MM.1S (cell line): Measurements from ENCODE around the gene DDX24.

ENCODE experiments used
- DNase-seq: peaks from one replicate; pipeline ENCODE4 v3.0.0-alpha.2; 2015
- H2AFZ ChIP-seq: fragments of 300-600 bp; sonication (generic); 2 replicates; pipeline ENCODE4 v1.6.0; 2016; ENCODE audit warnings: antibody characterized with exemption, low read length
- H3F3A ChIP-seq: fragments of 300-600 bp; sonication (generic); 2 replicates; pipeline ENCODE4 v1.6.1; 2016; ENCODE audit warnings: mild to moderate bottlenecking, antibody characterized with exemption, low read length, moderate library complexity, mixed read lengths; ENCODE audit not compliant: insufficient read depth
- H3K27ac ChIP-seq: fragments of 300-600 bp; sonication (generic); 2 replicates; pipeline ENCODE4 v1.5.1; 2016; ENCODE audit warnings: mild to moderate bottlenecking, low read length
- H3K27me3 ChIP-seq: fragments of 300-600 bp; sonication (generic); replicated peaks from 2 replicates; pipeline ENCODE4 v1.6.0; 2016; ENCODE audit warnings: low read length; ENCODE audit not compliant: insufficient read depth
- H3K36me3 ChIP-seq: fragments of 300-600 bp; sonication (generic); replicated peaks from 2 replicates; pipeline ENCODE4 v1.6.1; 2016; ENCODE audit warnings: mild to moderate bottlenecking, low read length, mixed read lengths; ENCODE audit not compliant: insufficient read depth
- H3K4me1 ChIP-seq: fragments of 300-600 bp; sonication (generic); 2 replicates; pipeline ENCODE4 v1.6.1; 2016; ENCODE audit warnings: low read length, mixed read lengths
- H3K4me2 ChIP-seq: fragments of 300-600 bp; sonication (generic); 2 replicates; pipeline ENCODE4 v1.6.0; 2016; ENCODE audit warnings: low read depth, low read length
- H3K4me3 ChIP-seq: fragments of 300-600 bp; sonication (generic); 2 replicates; pipeline ENCODE4 v1.5.1; 2016; ENCODE audit warnings: low read length, mixed read lengths
- H3K79me2 ChIP-seq: fragments of 300-600 bp; sonication (generic); 2 replicates; pipeline ENCODE4 v1.6.1; 2016; ENCODE audit warnings: mixed run types, low read length, mixed read lengths
- H3K9ac ChIP-seq: fragments of 300-600 bp; sonication (generic); 2 replicates; pipeline ENCODE4 v1.6.1; 2016; ENCODE audit warnings: low read length, mixed read lengths
- H3K9me2 ChIP-seq: fragments of 300-600 bp; sonication (generic); replicated peaks from 2 replicates; pipeline ENCODE4 v1.6.1; 2016; ENCODE audit warnings: mild to moderate bottlenecking, low read length, mixed read lengths; ENCODE audit not compliant: insufficient read depth
- H3K9me3 ChIP-seq: fragments of 300-600 bp; sonication (generic); replicated peaks from 2 replicates; pipeline ENCODE4 v1.6.1; 2016; ENCODE audit warnings: mild to moderate bottlenecking, low read length, mixed read lengths; ENCODE audit not compliant: insufficient read depth
- H4K20me1 ChIP-seq: fragments of 300-600 bp; sonication (generic); 2 replicates; pipeline ENCODE4 v1.6.1; 2016; ENCODE audit warnings: mild to moderate bottlenecking, low read length, moderate library complexity, mixed read lengths; ENCODE audit not compliant: insufficient read depth
- CTCF ChIP-seq: fragments of 300-600 bp; sonication (generic); IDR thresholded peaks from 2 replicates; pipeline ENCODE4 v1.5.1; 2016; ENCODE audit warnings: antibody characterized with exemption, low read length, mixed read lengths
- EZH2 ChIP-seq: fragments of 300-600 bp; sonication (generic); optimal IDR thresholded peaks from 2 replicates; pipeline ENCODE3; 2017; ENCODE audit warnings: low read depth, mild to moderate bottlenecking, antibody characterized with exemption, low read length, mixed read lengths
- EZH2phosphoT487 ChIP-seq: fragments of 300-600 bp; sonication (generic); IDR thresholded peaks from 2 replicates; pipeline ENCODE4 v1.6.1; 2018; ENCODE audit warnings: antibody characterized with exemption, low read length

DDX24 gene

GRCh38 chr14:94042433-94043091, 38.4 kb downstream of the DDX24 start:
- Histone ChIP-seq H2AFZ (no peak overlapping the region), H3K4me2 (no peak overlapping the region), H3F3A (no peaks in the 10 kb centered on the region), H3K9me3 (no peaks in the 10 kb centered on the region), H3K79me2 (no peaks in the 10 kb centered on the region), H3K4me1 (no peaks in the 10 kb centered on the region), H3K27me3 (no peaks in the 10 kb centered on the region), H3K4me3 (no peak overlapping the region), H4K20me1 (no peaks in the 10 kb centered on the region), H3K9ac (no peak overlapping the region), H3K36me3 (no peaks in the 10 kb centered on the region), H3K27ac (no peak overlapping the region), H3K9me2 (no peaks in the 10 kb centered on the region)
- no peak for DNase-seq
- TF ChIP-seq EZH2phosphoT487 (no peak), CTCF (no peak), EZH2 (no peak)

DNA sequence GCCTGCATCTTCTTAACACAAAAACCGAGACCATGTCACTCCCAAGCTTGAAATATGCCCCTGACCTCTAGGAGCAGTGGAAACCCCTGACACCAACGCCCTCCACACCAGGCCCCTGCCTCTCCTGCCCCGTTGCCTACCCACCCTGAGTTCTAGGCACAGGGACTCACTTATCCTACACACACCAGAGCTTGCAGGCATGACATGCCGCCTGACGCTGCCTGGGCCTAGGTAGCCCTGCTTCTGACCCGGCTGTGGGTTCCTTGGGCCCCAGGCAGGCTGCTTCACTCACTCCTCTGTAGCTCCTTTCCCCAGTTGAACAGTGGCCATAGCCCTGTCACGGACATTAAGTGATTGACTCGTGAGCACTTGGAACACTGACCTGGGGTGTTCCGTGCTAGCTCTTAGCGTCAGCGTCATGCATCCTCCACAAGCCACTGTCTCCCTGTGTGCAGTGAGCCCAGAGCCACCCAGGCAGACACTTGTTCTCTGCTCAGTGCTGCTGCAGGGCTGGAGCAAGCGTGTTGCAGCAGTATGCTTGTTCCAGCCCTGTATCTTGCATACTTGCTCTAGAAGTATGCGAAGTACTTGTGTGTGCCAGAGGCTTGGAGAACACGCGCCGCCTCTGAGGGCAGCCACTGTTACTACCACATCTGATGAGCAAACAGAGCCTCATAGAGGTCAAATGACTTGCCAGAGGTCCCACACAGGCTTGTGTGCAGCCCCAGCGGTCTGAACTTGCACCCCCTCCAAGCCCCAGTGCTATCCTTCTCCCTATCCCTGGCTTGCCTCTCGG, 39.3 kb downstream of the DDX24 start:
- DNase-seq, result no peak
- H3K9ac ChIP-seq, result no peak overlapping the region
- no peaks in the 10 kb centered on the region for H3K27me3 ChIP-seq
- no peaks in the 10 kb centered on the region for H3F3A ChIP-seq
- no peaks in the 10 kb centered on the region for H3K9me2 ChIP-seq
- TF ChIP-seq EZH2phosphoT487 (no peak), EZH2 (no peak)
- no peaks in the 10 kb centered on the region for H3K9me3 ChIP-seq
- no peak overlapping the region for H3K4me2 ChIP-seq
- no peak overlapping the region for H2AFZ ChIP-seq
- H4K20me1 ChIP-seq, result no peaks in the 10 kb centered on the region
- H3K27ac ChIP-seq, result no peak overlapping the region
- H3K4me1 ChIP-seq, result no peaks in the 10 kb centered on the region
- H3K4me3 ChIP-seq, result no peak overlapping the region
- no peaks in the 10 kb centered on the region for H3K36me3 ChIP-seq
- no peaks in the 10 kb centered on the region for H3K79me2 ChIP-seq

DNA sequence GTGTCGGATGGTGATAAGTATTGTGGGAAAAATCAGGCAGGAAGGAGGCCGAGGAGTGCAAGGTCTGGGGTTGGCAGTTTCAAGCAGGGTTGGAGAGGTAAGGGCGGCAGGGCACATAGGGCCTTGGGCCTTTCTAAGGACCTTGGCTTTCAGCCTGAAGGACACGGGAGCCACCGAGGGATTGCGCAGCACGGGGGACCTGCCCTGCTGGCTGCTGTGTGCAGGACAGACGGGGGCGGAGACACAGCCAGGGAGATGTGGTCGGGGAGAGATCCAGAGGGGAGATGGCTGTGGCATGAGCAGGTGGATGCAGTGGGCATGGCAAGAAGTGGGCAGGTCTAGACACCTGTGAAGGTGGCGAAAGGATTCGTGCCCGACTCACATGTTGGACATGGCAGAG, 40.2 kb downstream of the DDX24 start:
- Histone ChIP-seq H3K27ac (no peak overlapping the region), H3K9me3 (no peaks in the 10 kb centered on the region), H3K4me1 (no peaks in the 10 kb centered on the region), H4K20me1 (no peaks in the 10 kb centered on the region), H3K9me2 (no peaks in the 10 kb centered on the region), H3K9ac (no peak overlapping the region), H3F3A (no peaks in the 10 kb centered on the region), H2AFZ (no peak overlapping the region), H3K4me2 (no peak overlapping the region), H3K36me3 (no peaks in the 10 kb centered on the region), H3K27me3 (no peaks in the 10 kb centered on the region), H3K79me2 (no peaks in the 10 kb centered on the region), H3K4me3 (no peak overlapping the region)
- no peak for DNase-seq
- TF ChIP-seq EZH2phosphoT487 (no peak), EZH2 (no peak), CTCF (no peak)

DNA sequence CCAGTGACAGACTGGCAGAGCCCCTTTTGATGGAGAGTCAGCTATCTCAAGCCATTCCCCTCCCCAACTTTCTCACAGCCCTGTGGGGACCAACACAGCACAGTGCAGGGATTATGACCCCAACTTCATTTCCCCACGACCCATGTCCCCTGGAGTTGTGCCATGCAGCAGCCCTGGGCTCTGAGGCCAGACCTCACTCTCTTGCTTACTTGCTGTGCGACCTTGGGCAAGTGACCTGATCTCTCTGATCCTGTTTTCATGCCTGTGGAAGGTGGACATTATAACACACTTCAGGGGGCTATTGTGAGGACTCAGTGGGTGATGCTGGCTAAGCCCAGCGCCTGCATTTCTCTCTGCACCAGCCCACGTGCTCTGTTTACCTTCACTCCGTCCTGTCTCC, 40.8 kb downstream of the DDX24 start:
- no peak for TF ChIP-seq CTCF
- no peak for TF ChIP-seq EZH2phosphoT487
- no peak for TF ChIP-seq EZH2
- H3K9ac ChIP-seq, result no peak overlapping the region
- H3K27ac ChIP-seq, result no peak overlapping the region
- H3K9me3 ChIP-seq, result no peaks in the 10 kb centered on the region
- no peaks in the 10 kb centered on the region for H3K9me2 ChIP-seq
- H3K27me3 ChIP-seq, result no peaks in the 10 kb centered on the region
- no peaks in the 10 kb centered on the region for H3K36me3 ChIP-seq
- H3K4me1 ChIP-seq, result no peaks in the 10 kb centered on the region
- H2AFZ ChIP-seq, result no peak overlapping the region
- no peaks in the 10 kb centered on the region for H3K79me2 ChIP-seq
- no peaks in the 10 kb centered on the region for H4K20me1 ChIP-seq
- no peak overlapping the region for H3K4me3 ChIP-seq
- no peaks in the 10 kb centered on the region for H3F3A ChIP-seq
- H3K4me2 ChIP-seq, result no peak overlapping the region
- no peak for DNase-seq
